HEK293 (cell line): ENCODE data around the gene SYTL5.
A peak's percentile ranks its signal among the peaks of the same experiment; 100 is the strongest.

Experiments used
- BCL11A ChIP-seq: fragments of 450-650 bp; formaldehyde crosslinking; IDR thresholded peaks from 2 replicates; pipeline ENCODE4 v1.5.1; 2016; ENCODE audit warnings: low read depth, missing biosample characterization, missing genetic modification characterization
- CTCF ChIP-seq: fragments of 450-650 bp; formaldehyde crosslinking; IDR thresholded peaks from 2 replicates; pipeline ENCODE4 v1.5.1; 2016; ENCODE audit warnings: missing biosample characterization, missing genetic modification characterization
- EGR2 ChIP-seq: fragments of 450-650 bp; formaldehyde crosslinking; IDR thresholded peaks from 2 replicates; pipeline ENCODE4 v1.5.1; 2016; ENCODE audit warnings: low read depth, missing biosample characterization, missing genetic modification characterization
- INSM2 ChIP-seq: fragments of 450-650 bp; formaldehyde crosslinking; IDR thresholded peaks from 2 replicates; pipeline ENCODE4 v1.5.1; 2016; ENCODE audit warnings: missing biosample characterization, missing genetic modification characterization
- KLF1 ChIP-seq: fragments of 450-650 bp; formaldehyde crosslinking; IDR thresholded peaks from 2 replicates; pipeline ENCODE4 v1.5.1; 2016; ENCODE audit warnings: missing biosample characterization, missing genetic modification characterization
- KLF9 ChIP-seq: fragments of 450-650 bp; formaldehyde crosslinking; IDR thresholded peaks from 2 replicates; pipeline ENCODE4 v1.5.1; 2016; ENCODE audit warnings: missing biosample characterization, missing genetic modification characterization, low read depth
- MEIS1 ChIP-seq: sonication (generic); formaldehyde crosslinking; IDR thresholded peaks from 2 replicates; pipeline ENCODE4 v1.8.1; 2022; ENCODE audit warnings: missing genetic modification reagents, mild to moderate bottlenecking, borderline replicate concordance
- OSR2 ChIP-seq: fragments of 450-650 bp; formaldehyde crosslinking; IDR thresholded peaks from 2 replicates; pipeline ENCODE4 v1.5.1; 2016; ENCODE audit warnings: missing biosample characterization, missing genetic modification characterization
- PBX3 ChIP-seq: sonication (generic); formaldehyde crosslinking; IDR thresholded peaks from 2 replicates; pipeline ENCODE4 v1.8.1; 2022; ENCODE audit warnings: mild to moderate bottlenecking, moderate library complexity, missing genetic modification reagents
- YY1 ChIP-seq: fragments of 450-650 bp; formaldehyde crosslinking; IDR thresholded peaks from 2 replicates; pipeline ENCODE4 v1.5.1; 2018; ENCODE audit warnings: missing biosample characterization, missing genetic modification characterization
- ZFP37 ChIP-seq: fragments of 450-650 bp; formaldehyde crosslinking; IDR thresholded peaks from 2 replicates; pipeline ENCODE4 v1.5.1; 2016; ENCODE audit warnings: missing biosample characterization, missing genetic modification characterization
- ZNF138 ChIP-seq: fragments of 450-650 bp; formaldehyde crosslinking; IDR thresholded peaks from 2 replicates; pipeline ENCODE4 v1.5.1; 2016; ENCODE audit warnings: missing biosample characterization, missing genetic modification characterization, borderline replicate concordance
- ZNF175 ChIP-seq: fragments of 450-650 bp; formaldehyde crosslinking; IDR thresholded peaks from 2 replicates; pipeline ENCODE4 v1.5.1; 2016; ENCODE audit warnings: missing biosample characterization, missing genetic modification characterization
- ZNF2 ChIP-seq: fragments of 450-650 bp; formaldehyde crosslinking; IDR thresholded peaks from 2 replicates; pipeline ENCODE4 v1.5.1; 2016; ENCODE audit warnings: missing biosample characterization, missing genetic modification characterization
- ZNF23 ChIP-seq: fragments of 450-650 bp; formaldehyde crosslinking; IDR thresholded peaks from 2 replicates; pipeline ENCODE4 v1.5.1; 2016; ENCODE audit warnings: missing biosample characterization, missing genetic modification characterization, borderline replicate concordance
- ZNF239 ChIP-seq: fragments of 450-650 bp; formaldehyde crosslinking; IDR thresholded peaks from 2 replicates; pipeline ENCODE4 v1.5.1; 2016; ENCODE audit warnings: missing biosample characterization, missing genetic modification characterization
- ZNF248 ChIP-seq: fragments of 450-650 bp; formaldehyde crosslinking; IDR thresholded peaks from 2 replicates; pipeline ENCODE4 v1.5.1; 2017; ENCODE audit warnings: missing biosample characterization, missing genetic modification characterization
- ZNF26 ChIP-seq: fragments of 450-650 bp; formaldehyde crosslinking; IDR thresholded peaks from 2 replicates; pipeline ENCODE4 v1.5.1; 2016; ENCODE audit warnings: missing biosample characterization, missing genetic modification characterization
- ZNF311 ChIP-seq: fragments of 450-650 bp; formaldehyde crosslinking; IDR thresholded peaks from 2 replicates; pipeline ENCODE4 v1.5.1; 2017; ENCODE audit warnings: missing biosample characterization, missing genetic modification characterization, borderline replicate concordance
- ZNF324 ChIP-seq: fragments of 450-650 bp; formaldehyde crosslinking; IDR thresholded peaks from 2 replicates; pipeline ENCODE4 v1.5.1; 2016; ENCODE audit warnings: missing biosample characterization, missing genetic modification characterization
- ZNF433 ChIP-seq: fragments of 450-650 bp; formaldehyde crosslinking; IDR thresholded peaks from 2 replicates; pipeline ENCODE4 v1.5.1; 2016; ENCODE audit warnings: missing biosample characterization, missing genetic modification characterization, low read depth
- ZNF501 ChIP-seq: fragments of 450-650 bp; formaldehyde crosslinking; IDR thresholded peaks from 2 replicates; pipeline ENCODE4 v1.5.1; 2016; ENCODE audit warnings: missing biosample characterization, missing genetic modification characterization
- ZNF529 ChIP-seq: fragments of 450-650 bp; formaldehyde crosslinking; IDR thresholded peaks from 2 replicates; pipeline ENCODE4 v1.5.1; 2017; ENCODE audit warnings: missing genetic modification characterization, missing biosample characterization; ENCODE audit not compliant: insufficient replicate concordance
- ZNF621 ChIP-seq: fragments of 450-650 bp; formaldehyde crosslinking; IDR thresholded peaks from 2 replicates; pipeline ENCODE4 v1.5.1; 2017; ENCODE audit warnings: missing biosample characterization, missing genetic modification characterization
- ZNF692 ChIP-seq: fragments of 450-650 bp; formaldehyde crosslinking; IDR thresholded peaks from 2 replicates; pipeline ENCODE4 v1.5.1; 2016; ENCODE audit warnings: missing biosample characterization, missing genetic modification characterization
- ZNF777 ChIP-seq: fragments of 450-650 bp; formaldehyde crosslinking; IDR thresholded peaks from 2 replicates; pipeline ENCODE4 v1.5.1; 2017; ENCODE audit warnings: missing biosample characterization, missing genetic modification characterization, borderline replicate concordance
- ZNF785 ChIP-seq: fragments of 450-650 bp; formaldehyde crosslinking; IDR thresholded peaks from 2 replicates; pipeline ENCODE4 v1.5.1; 2016; ENCODE audit warnings: missing biosample characterization, missing genetic modification characterization
- ZNF791 ChIP-seq: fragments of 450-650 bp; formaldehyde crosslinking; IDR thresholded peaks from 2 replicates; pipeline ENCODE4 v1.5.1; 2016; ENCODE audit warnings: missing biosample characterization, missing genetic modification characterization
- ZSCAN18 ChIP-seq: fragments of 450-650 bp; formaldehyde crosslinking; IDR thresholded peaks from 2 replicates; pipeline ENCODE4 v1.5.1; 2016; ENCODE audit warnings: missing biosample characterization, missing genetic modification characterization
- ZSCAN30 ChIP-seq: fragments of 450-650 bp; IDR thresholded peaks from 2 replicates; pipeline ENCODE4 v1.5.1; 2018; ENCODE audit warnings: missing biosample characterization, mild to moderate bottlenecking, missing genetic modification characterization, moderate library complexity
- ZSCAN5A ChIP-seq: fragments of 450-650 bp; formaldehyde crosslinking; IDR thresholded peaks from 2 replicates; pipeline ENCODE4 v1.5.1; 2016; ENCODE audit warnings: missing biosample characterization, missing genetic modification characterization

SYTL5 gene

GRCh38 chrX:38061335-38061734, 55.0 kb downstream of the SYTL5 start (continued):
- TF ChIP-seq ZNF2 (tag by site-specific recombination) (0 out of 2 replicates have a peak, but pooled peaks have one; percentile 52), ZNF26 (no peak), ZNF501 (no peak; the same call in 1 of the 2 replicates), ZNF785 (no peak), BCL11A (tag by site-specific recombination) (peak; percentile 97), ZNF529 (tag by site-specific recombination) (no peak), ZNF23 (tag by site-specific recombination) (no peak), KLF9 (tag by site-specific recombination) (peak; percentile 29; the same call in 1 of the 2 replicates), INSM2 (tag by site-specific recombination) (peak; percentile 97), YY1 (no peak), ZNF175 (tag by site-specific recombination) (no peak), ZNF324 (tag by site-specific recombination) (peak; percentile 89), ZNF248 (no peak), ZNF239 (tag by site-specific recombination) (no peak), ZNF692 (tag by site-specific recombination) (peak; percentile 72; the same call in 1 of the 2 replicates), ZNF433 (tag by site-specific recombination) (no peak), ZFP37 (tag by site-specific recombination) (peak; percentile 60; the same call in 1 of the 2 replicates), OSR2 (tag by site-specific recombination) (peak; percentile 94), MEIS1 (no peak), CTCF (tag by site-specific recombination) (no peak), ZSCAN18 (tag by site-specific recombination) (no peak), ZNF791 (no peak), ZNF311 (tag by site-specific recombination) (no peak), EGR2 (tag by site-specific recombination) (no peak), ZSCAN5A (no peak), ZNF777 (no peak), ZNF621 (tag by site-specific recombination) (0 out of 2 replicates have a peak, but pooled peaks have one; percentile 46), PBX3 (CRISPR knock-in tag) (no peak), ZSCAN30 (tag by site-specific recombination) (peak; percentile 85; the same call in 1 of the 2 replicates), KLF1 (tag by site-specific recombination) (no peak; the same call in 1 of the 2 replicates), ZNF138 (tag by site-specific recombination) (no peak)
